ENCODE results near the gene GYS1.

DNA sequence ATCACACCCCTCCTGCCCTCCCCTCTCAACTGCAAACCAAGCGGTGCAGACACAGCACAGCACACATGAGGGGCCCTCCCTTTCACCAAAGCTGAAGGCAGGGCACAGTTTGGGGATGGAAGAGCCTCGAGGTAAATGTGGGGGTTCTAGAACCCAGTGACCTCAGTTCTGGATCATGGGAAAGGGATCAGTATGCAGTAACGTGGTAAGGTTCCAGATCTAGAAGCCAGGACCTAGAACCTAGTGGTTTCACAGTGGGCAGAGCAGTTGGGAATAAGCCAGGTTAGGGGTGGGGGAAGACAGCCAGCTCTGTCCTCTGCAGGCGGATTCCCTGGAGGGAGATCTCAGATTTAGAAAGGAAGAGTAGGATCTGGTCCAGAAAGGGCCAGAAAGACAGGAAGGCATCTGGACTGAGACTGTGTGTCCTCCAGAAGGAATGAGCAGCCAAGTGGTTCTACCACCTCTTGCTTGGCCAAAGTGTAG, 24.9 kb downstream of the GYS1 start:
- TF ChIP-seq, protein P1, sequence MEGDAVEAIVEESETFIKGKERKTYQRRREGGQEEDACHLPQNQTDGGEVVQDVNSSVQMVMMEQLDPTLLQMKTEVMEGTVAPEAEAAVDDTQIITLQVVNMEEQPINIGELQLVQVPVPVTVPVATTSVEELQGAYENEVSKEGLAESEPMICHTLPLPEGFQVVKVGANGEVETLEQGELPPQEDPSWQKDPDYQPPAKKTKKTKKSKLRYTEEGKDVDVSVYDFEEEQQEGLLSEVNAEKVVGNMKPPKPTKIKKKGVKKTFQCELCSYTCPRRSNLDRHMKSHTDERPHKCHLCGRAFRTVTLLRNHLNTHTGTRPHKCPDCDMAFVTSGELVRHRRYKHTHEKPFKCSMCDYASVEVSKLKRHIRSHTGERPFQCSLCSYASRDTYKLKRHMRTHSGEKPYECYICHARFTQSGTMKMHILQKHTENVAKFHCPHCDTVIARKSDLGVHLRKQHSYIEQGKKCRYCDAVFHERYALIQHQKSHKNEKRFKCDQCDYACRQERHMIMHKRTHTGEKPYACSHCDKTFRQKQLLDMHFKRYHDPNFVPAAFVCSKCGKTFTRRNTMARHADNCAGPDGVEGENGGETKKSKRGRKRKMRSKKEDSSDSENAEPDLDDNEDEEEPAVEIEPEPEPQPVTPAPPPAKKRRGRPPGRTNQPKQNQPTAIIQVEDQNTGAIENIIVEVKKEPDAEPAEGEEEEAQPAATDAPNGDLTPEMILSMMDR (IDR thresholded peaks at IDR 0.05), result no peak
- TF ChIP-seq POLR2AphosphoS5 (IDR thresholded peaks at IDR 0.05) (no peak), POLR2A (IDR thresholded peaks at IDR 0.05) (no peak)

Data from upper lobe of left lung (tissue), 4 donors.